ENCODE results near the gene DHRS9.

DHRS9 gene

GRCh38 chr2:169139145-169139544 is 69.8 kb downstream of the DHRS9 start:
- TF ChIP-seq, protein P1, sequence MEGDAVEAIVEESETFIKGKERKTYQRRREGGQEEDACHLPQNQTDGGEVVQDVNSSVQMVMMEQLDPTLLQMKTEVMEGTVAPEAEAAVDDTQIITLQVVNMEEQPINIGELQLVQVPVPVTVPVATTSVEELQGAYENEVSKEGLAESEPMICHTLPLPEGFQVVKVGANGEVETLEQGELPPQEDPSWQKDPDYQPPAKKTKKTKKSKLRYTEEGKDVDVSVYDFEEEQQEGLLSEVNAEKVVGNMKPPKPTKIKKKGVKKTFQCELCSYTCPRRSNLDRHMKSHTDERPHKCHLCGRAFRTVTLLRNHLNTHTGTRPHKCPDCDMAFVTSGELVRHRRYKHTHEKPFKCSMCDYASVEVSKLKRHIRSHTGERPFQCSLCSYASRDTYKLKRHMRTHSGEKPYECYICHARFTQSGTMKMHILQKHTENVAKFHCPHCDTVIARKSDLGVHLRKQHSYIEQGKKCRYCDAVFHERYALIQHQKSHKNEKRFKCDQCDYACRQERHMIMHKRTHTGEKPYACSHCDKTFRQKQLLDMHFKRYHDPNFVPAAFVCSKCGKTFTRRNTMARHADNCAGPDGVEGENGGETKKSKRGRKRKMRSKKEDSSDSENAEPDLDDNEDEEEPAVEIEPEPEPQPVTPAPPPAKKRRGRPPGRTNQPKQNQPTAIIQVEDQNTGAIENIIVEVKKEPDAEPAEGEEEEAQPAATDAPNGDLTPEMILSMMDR (IDR thresholded peaks at IDR 0.05; ENCODE audit: insufficient read depth, low read length, poor library complexity, severe bottlenecking) = no peak
- no peaks in the 10 kb centered on the region for H3K36me3 ChIP-seq (ENCODE audit: control insufficient read depth, insufficient read depth, low read length)
- no peaks in the 10 kb centered on the region for H3K27me3 ChIP-seq (replicated peaks; ENCODE audit: control insufficient read depth, insufficient read depth, low read length)
- no peak overlapping the region for H3K4me3 ChIP-seq (replicated peaks; ENCODE audit: low read depth, low read length)
- no peak for DNase-seq (ENCODE audit: extremely low read depth, insufficient read length)

- no peak for DNase-seq (ENCODE audit: extremely low read depth, insufficient read length)
- Histone ChIP-seq H3K27me3 (replicated peaks; ENCODE audit: control insufficient read depth, insufficient read depth, low read length) (no peaks in the 10 kb centered on the region), H3K36me3 (ENCODE audit: control insufficient read depth, insufficient read depth, low read length) (no peaks in the 10 kb centered on the region), H3K4me3 (replicated peaks; ENCODE audit: low read depth, low read length) (no peak overlapping the region)
- TF ChIP-seq, protein P1 (IDR thresholded peaks at IDR 0.05; ENCODE audit: insufficient read depth, low read length, poor library complexity, severe bottlenecking) = no peak
These were observed 70.8 kb downstream of the DHRS9 start for GRCh38 chr2:169139993-169140767.

- DNase-seq (ENCODE audit: extremely low read depth, insufficient read length) = no peak
- no peaks in the 10 kb centered on the region for H3K27me3 ChIP-seq (replicated peaks; ENCODE audit: control insufficient read depth, insufficient read depth, low read length)
- H3K36me3 ChIP-seq (ENCODE audit: control insufficient read depth, insufficient read depth, low read length) = no peaks in the 10 kb centered on the region
- H3K4me3 ChIP-seq (replicated peaks; ENCODE audit: low read depth, low read length) = no peak overlapping the region
- TF ChIP-seq, protein P1 (IDR thresholded peaks at IDR 0.05; ENCODE audit: insufficient read depth, low read length, poor library complexity, severe bottlenecking) = peak; percentile 86
These were observed 72.5 kb downstream of the DHRS9 start for GRCh38 chr2:169141713-169142352.

DNA sequence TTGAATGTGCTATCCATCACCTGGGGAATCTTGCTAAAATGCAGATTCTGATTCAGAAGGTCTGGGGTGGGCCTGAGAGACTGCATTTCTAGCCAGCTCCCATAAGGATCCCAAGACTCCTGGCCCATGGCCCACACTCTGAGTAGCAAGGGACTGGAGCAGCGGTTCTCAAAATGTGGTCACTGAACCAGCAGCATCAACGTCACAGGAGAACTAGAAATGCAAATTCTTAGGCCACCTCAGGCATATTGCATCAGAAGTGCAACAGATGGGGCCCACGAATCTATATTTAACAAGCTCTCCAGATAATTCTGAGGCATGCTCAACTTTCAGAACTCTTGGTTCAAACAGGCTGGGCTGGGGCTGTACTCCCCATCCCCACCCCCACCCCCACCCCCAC is 74.6 kb downstream of the DHRS9 start:
- no peak for DNase-seq (ENCODE audit: extremely low read depth, insufficient read length)
- H3K36me3 ChIP-seq (ENCODE audit: control insufficient read depth, insufficient read depth, low read length) = no peaks in the 10 kb centered on the region
- TF ChIP-seq, protein P1 (IDR thresholded peaks at IDR 0.05; ENCODE audit: insufficient read depth, low read length, poor library complexity, severe bottlenecking) = no peak

More for the DNA sequence above, 74.6 kb downstream of the DHRS9 start:
- H3K27me3 ChIP-seq (replicated peaks; ENCODE audit: control insufficient read depth, insufficient read depth, low read length) = no peaks in the 10 kb centered on the region
- H3K4me3 ChIP-seq (replicated peaks; ENCODE audit: low read depth, low read length) = no peak overlapping the region

Data from GM06990 (cell line).